LNCaP clone FGC (cell line): ENCODE measurements around the gene SBSN.

ENCODE experiments used
- DNase-seq: peaks from one replicate; pipeline ENCODE4 v3.0.0-alpha.2; 2011; ENCODE audit warnings: low read depth
- H3K4me3 ChIP-seq: 2 replicates; pipeline ENCODE4 v1.5.1; 2011; ENCODE audit warnings: mild to moderate bottlenecking, low read depth, low read length, control low read depth
- TF ChIP-seq, protein P1 (sequence below): IDR thresholded peaks from 2 replicates; pipeline ENCODE4 v1.5.1; 2012; ENCODE audit warnings: mild to moderate bottlenecking; ENCODE audit not compliant: control insufficient read depth, insufficient read depth; ENCODE audit errors: extremely low read depth

Gene SBSN

DNA sequence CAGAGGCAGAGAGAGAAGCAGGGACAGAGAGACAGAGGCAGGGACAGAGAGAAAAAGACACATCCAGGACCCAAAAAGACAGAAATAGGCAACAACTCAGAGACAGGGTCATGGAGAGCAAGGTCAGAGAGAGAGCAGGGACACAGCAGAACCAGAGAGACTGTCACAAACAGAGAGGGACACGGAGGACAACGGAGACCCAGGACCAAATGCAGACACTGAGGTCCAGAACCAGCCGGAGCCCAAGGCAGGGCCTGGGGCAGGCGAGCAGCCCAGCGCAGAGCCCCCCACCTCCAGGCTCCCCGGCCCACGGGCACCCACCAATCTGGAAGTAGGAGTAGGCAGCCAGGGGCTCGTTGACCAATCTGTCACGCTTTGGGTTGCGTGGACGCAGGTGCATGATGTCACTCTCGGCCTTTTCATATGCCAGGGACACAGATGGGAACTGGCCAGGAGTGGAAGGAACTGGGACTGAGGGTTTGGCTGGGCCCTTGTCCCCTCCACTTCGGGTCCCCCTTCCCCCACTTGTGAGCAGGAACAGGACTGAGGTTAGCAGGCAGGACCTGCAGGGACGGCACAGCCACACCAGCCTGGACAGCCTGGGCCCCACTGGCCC lies 25.4 kb upstream of the SBSN start:
- H3K4me3 ChIP-seq: no peak overlapping the region
- TF ChIP-seq, protein P1, sequence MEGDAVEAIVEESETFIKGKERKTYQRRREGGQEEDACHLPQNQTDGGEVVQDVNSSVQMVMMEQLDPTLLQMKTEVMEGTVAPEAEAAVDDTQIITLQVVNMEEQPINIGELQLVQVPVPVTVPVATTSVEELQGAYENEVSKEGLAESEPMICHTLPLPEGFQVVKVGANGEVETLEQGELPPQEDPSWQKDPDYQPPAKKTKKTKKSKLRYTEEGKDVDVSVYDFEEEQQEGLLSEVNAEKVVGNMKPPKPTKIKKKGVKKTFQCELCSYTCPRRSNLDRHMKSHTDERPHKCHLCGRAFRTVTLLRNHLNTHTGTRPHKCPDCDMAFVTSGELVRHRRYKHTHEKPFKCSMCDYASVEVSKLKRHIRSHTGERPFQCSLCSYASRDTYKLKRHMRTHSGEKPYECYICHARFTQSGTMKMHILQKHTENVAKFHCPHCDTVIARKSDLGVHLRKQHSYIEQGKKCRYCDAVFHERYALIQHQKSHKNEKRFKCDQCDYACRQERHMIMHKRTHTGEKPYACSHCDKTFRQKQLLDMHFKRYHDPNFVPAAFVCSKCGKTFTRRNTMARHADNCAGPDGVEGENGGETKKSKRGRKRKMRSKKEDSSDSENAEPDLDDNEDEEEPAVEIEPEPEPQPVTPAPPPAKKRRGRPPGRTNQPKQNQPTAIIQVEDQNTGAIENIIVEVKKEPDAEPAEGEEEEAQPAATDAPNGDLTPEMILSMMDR: no peak
- no peak for DNase-seq

DNA sequence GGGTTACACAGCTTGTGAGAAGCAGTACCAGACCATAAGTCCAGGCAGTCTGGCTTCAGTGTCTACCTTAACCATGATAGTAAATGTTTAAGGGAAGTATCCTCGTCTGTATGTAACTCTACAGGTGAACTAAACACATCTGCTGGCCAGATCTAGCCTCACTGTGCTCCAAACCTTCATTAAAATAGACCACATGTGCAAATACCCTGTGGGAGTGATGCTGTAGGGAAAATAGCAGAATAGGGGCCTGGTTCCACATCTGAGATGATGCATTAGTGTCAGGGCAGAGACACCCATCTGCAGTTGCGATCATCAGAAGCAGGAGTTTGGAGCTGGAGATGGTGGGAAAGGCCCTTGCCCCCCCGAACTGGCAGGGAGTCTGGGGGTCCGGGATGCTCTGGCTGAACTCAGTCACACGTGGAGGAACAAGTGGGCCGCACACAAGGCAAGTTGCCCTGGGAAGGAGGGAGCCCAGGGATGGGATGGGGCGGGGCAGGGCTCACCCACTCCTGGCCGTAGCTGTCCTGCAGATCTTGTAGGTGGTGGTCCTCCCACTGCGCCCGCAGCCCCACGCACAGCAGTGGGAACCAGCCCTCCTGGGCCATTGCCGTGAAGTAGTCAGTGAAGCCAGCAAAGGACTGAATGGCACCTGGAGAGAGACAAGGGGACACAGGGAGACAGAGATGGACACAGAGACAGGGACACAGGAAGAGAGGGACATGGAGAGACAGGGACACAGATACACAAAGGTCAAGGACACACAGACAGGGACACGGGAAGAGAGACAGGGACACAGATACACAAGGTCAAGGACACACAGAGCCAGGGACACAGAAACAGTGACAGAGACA lies 24.6 kb upstream of the SBSN start:
- TF ChIP-seq, protein P1: no peak
- H3K4me3 ChIP-seq: no peak overlapping the region
- no peak for DNase-seq

DNA sequence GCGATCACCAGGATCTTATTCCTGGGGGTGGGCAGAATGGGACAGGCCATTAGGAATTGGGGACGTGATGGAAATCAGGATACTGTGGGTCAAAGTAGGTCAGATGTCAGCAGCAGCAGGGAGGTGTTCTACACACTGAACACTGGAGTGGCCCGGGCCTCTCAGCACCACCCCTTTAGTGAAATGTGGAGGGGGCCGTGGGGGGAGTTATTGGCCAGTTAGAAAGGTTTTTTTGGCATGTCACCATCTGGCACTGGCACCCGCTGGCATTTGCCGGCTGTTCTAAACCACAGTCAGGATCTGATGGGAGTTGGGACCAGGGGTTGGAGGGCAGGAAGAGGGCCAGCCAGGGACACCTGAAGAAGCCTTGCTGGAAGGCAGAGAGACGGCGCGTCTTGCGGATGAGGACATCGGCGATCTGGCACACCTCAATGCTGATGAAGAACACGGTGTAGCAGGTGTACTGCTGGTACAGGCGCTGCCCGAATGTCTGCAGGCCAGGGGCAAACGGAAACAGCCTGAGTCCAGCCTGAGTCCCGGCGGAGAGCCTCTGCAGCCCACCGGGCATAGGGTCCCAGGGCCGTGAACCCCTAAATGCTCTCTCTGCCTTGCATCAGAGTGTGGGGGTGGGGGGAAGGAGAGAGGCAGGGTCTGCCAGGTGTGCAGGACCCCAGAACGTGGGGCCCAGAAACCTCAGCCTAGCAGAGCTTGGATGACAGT lies 23.1 kb upstream of the SBSN start:
- H3K4me3 ChIP-seq: no peak overlapping the region

DNA sequence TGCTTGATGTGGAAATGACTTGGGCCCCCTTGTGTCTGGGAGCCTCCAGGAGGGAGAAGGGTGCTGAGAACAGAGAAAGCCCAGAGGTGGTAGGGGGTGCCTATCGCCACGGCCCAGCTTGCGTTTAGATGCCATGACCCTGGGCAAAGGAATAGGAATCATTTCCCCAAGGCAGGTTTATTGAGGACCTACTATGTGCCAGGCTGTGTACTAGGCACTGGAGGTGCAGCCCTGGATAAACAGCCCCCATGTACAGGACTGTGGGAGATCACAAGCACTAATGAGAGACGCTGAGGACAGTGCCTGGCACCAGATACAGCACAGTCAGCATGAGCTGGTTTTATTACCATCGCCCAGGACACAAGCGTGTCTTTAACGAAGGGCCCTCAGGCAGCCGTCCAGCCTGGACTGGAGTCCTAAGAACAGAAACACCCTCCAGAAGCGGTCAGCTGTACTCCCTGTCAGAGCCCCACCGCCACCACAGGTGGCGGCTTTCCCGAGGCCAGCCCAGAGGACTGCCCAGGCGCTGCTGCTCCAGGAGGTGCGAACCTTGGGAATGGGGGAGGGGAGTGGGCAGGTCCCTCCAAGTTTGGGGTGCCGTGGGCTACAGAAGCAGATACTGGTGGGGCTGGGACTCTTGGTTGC lies 21.9 kb upstream of the SBSN start:
- no peak overlapping the region for H3K4me3 ChIP-seq
- no peak for DNase-seq
- TF ChIP-seq, protein P1: no peak

More for the DNA sequence above, 23.1 kb upstream of the SBSN start:
- TF ChIP-seq, protein P1: no peak
- no peak for DNase-seq

DNA sequence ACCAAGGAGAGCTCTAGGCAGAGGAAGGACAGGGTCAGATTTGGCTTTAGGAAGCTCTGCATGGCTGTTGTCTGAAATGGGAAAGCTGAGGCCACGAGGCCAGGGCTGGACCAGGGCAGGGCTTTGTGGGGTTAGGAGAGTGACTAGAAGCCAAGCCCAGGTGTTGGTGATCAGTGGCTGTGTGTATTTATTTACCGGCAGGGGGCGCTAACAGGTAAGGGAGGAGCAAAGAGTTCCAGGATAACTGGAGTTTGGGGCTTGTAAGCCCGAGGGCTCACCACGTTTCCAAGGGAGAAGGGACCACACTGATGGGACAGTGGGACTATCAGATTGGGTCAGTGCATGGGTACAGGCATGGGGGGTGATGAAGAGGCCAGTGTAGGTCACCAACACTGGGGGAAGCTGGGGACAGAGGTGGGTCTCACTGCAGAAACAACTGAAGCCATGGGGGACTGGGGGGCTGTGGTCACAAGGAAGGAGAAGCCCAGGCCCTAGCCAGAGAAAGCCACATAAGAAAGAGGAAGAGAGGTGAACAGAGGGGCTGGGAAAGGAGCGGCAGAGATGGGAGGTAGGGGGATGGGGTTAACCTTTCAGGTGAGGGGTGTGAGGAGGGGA lies 21.2 kb upstream of the SBSN start:
- no peak for DNase-seq
- TF ChIP-seq, protein P1: peak; percentile 87
- H3K4me3 ChIP-seq: no peak overlapping the region

DNA sequence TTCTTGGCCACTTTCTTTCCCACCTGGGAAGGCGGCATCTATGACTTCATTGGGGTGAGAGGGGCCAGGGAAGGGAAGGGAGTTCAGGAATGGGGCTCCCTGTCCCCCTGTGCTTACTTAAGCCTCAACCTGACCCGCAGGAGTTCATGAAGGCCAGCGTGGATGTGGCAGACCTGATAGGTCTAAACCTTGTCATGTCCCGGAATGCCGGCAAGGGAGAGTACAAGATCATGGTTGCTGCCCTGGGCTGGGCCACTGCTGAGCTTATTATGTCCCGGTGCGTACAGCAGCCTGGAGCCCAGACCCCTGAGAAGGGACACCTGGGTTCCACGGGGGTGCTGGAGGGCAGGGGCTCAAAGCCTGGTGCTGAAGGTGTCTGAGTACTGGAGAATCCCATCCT lies 18.4 kb upstream of the SBSN start:
- TF ChIP-seq, protein P1: no peak
- peak overlapping the region; percentile 98 for H3K4me3 ChIP-seq
- no peak for DNase-seq
